Measurements from ENCODE around the gene SLC1A5.
"Not testable (repeated sequence)": the region's sequence is repeated elsewhere in the genome, so short reads cannot be mapped to it uniquely, and the experiment has no call there.

Gene SLC1A5

GRCh38 chr19:46784262-46785053 is 3.9 kb downstream of the SLC1A5 start:
- TF ChIP-seq, protein P1, sequence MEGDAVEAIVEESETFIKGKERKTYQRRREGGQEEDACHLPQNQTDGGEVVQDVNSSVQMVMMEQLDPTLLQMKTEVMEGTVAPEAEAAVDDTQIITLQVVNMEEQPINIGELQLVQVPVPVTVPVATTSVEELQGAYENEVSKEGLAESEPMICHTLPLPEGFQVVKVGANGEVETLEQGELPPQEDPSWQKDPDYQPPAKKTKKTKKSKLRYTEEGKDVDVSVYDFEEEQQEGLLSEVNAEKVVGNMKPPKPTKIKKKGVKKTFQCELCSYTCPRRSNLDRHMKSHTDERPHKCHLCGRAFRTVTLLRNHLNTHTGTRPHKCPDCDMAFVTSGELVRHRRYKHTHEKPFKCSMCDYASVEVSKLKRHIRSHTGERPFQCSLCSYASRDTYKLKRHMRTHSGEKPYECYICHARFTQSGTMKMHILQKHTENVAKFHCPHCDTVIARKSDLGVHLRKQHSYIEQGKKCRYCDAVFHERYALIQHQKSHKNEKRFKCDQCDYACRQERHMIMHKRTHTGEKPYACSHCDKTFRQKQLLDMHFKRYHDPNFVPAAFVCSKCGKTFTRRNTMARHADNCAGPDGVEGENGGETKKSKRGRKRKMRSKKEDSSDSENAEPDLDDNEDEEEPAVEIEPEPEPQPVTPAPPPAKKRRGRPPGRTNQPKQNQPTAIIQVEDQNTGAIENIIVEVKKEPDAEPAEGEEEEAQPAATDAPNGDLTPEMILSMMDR (IDR thresholded peaks at IDR 0.05; ENCODE audit: low read depth, low read length): peak; percentile 49
- DNase-seq (ENCODE audit: low read depth, low spot score): peak; percentile 91
- H3K4me3 ChIP-seq (ENCODE audit: low read depth, low read length): peak overlapping the region; percentile 88
- in situ Hi-C loops (cut with HindIII; ENCODE audit: low sequenced_read_pairs): no loop called here

DNA sequence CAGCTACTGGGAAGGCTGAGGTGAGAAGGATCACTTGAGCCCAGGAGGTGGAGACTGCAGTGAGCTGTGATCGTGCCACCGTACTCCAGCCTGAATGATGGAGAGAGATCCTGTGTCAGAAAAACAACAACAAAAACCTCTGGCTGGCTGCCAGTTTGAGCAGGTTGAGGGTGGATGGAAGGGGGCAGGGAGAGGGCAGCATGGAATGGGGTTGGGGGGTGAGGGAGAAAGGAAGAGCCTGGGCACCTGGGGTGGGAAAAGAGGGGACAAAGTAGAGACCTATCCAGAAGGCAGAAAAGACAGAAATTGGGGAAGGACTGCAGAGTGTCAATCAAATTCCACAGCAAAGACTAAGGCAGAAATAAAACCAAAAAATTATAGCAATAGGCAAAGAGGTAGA is 4.7 kb downstream of the SLC1A5 start:
- in situ Hi-C loops (cut with HindIII; ENCODE audit: low sequenced_read_pairs): no loop called here
- DNase-seq (ENCODE audit: low read depth, low spot score): no peak
- H3K4me3 ChIP-seq (ENCODE audit: low read depth, low read length): peak overlapping the region; percentile 88
- TF ChIP-seq, protein P1 (IDR thresholded peaks at IDR 0.05; ENCODE audit: low read depth, low read length): no peak

DNA sequence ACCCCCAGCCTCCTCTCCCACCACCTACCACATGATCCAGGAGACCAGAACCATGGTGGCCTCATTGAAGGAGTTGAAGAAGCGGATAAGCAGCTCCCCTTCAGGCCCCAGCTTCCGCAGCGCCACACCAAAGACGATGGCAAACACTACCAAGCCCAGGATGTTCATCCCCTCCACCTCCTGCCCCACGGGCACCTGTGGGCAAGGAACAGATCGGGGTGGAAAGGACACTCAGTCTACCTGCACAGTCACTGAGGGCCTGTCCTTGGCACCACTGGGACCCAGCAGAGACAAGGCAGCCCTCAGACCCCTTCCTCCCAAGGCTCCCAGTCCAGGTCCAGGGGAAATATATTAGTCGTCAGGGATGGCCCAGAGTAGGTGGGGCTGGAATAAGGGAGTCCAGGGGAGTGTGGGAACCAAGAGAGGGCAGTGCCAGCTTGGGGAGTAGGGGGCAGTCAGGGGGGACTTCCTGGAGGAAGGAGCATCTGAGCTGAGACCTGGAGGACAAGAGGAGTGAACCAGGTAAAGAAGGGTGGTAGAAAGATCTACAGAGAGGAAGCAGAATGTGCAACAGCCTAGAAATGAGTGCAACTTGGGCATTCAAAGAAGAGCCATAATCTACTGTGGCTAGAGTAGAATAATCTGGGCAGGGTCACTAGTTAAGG is 5.9 kb downstream of the SLC1A5 start:
- TF ChIP-seq, protein P1 (IDR thresholded peaks at IDR 0.05; ENCODE audit: low read depth, low read length): no peak
- in situ Hi-C loops (cut with HindIII; ENCODE audit: low sequenced_read_pairs): no loop called here
- DNase-seq (ENCODE audit: low read depth, low spot score): no peak
- H3K4me3 ChIP-seq (ENCODE audit: low read depth, low read length): no peak overlapping the region

- in situ Hi-C loops (cut with HindIII; ENCODE audit: low sequenced_read_pairs); DNase-seq (ENCODE audit: low read depth, low spot score); H3K4me3 ChIP-seq (ENCODE audit: low read depth, low read length): not testable (repeated sequence)
Measured at GRCh38 chr19:46777956-46778645, 10.3 kb downstream of the SLC1A5 start.

GRCh38 chr19:46776927-46777911 is 11.2 kb downstream of the SLC1A5 start:
- no peak overlapping the region for H3K4me3 ChIP-seq (ENCODE audit: low read depth, low read length)
- in situ Hi-C loops (cut with HindIII; ENCODE audit: low sequenced_read_pairs): no loop called here
- TF ChIP-seq, protein P1 (IDR thresholded peaks at IDR 0.05; ENCODE audit: low read depth, low read length): no peak
- no peak for DNase-seq (ENCODE audit: low read depth, low spot score)

DNA sequence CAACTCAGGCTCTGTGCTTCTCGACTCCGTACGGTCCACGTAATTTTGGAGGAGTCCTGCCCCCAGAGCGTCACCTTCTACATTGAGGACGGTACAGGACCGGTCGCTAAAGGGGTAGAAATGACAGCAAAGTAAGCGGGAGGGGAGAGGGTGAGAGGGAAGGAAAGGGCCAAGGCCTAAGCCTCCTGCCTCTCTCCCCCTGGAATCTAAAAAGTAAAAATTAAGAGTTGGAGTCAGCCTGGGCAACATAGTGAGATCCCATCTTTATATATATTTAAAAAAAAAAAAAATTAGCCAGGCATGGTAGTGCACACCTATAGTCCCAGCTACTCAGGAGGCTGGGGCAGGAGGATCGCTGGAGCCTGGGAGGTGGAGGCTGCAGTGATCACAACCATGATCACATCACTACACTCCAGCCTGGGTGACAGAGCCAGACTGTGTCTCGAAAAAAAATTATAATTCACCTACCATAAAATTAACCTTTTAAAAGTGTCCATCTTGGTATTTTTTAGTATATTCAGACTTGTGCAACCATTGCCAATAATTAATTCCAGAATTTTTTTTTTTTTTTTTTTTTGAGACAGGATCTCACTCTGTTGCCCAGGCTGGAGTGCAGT is 12.6 kb downstream of the SLC1A5 start:
- DNase-seq (ENCODE audit: low read depth, low spot score): no peak
- in situ Hi-C loops (cut with HindIII; ENCODE audit: low sequenced_read_pairs): no loop called here
- TF ChIP-seq, protein P1 (IDR thresholded peaks at IDR 0.05; ENCODE audit: low read depth, low read length): no peak
- no peak overlapping the region for H3K4me3 ChIP-seq (ENCODE audit: low read depth, low read length)

All from astrocyte of the spinal cord (primary cell).